NCI-H226 (cell line): ENCODE measurements around the gene CCDC110.
"Not testable (repeated sequence)": the region's sequence is repeated elsewhere in the genome, so short reads cannot be mapped to it uniquely, and the experiment has no call there.

Source experiments
- DNase-seq: peaks from one replicate; pipeline ENCODE4 v3.0.0-alpha.2; 2015

CCDC110 gene

GRCh38 chr4:185471235-185472102, at the start of gene CCDC110:
TSS of gene CCDC110 (minus strand) at chr4:185471733. CDS start at chr4:185471683, 50 bp downstream.
- DNase-seq, result peak; percentile 57

GRCh38 chr4:185520119-185520518, 48.6 kb upstream of the CCDC110 start:
- peak; percentile 70 for DNase-seq

GRCh38 chr4:185518494-185518893, 47.0 kb upstream of the CCDC110 start:
- no peak for DNase-seq

GRCh38 chr4:185518069-185518468, 46.5 kb upstream of the CCDC110 start:
- DNase-seq, result no peak

GRCh38 chr4:185515248-185515647, 43.7 kb upstream of the CCDC110 start:
- no peak for DNase-seq

GRCh38 chr4:185514182-185514697, 42.7 kb upstream of the CCDC110 start:
- DNase-seq, result no peak

- DNase-seq, result no peak
Measured at GRCh38 chr4:185513489-185514181, 42.1 kb upstream of the CCDC110 start.

GRCh38 chr4:185512516-185512915, 41.0 kb upstream of the CCDC110 start:
- no peak for DNase-seq

- not testable (repeated sequence) for DNase-seq
Measured at GRCh38 chr4:185511243-185511642, 39.7 kb upstream of the CCDC110 start.

GRCh38 chr4:185510806-185511205, 39.3 kb upstream of the CCDC110 start:
- DNase-seq, result no peak

- no peak for DNase-seq
Measured at GRCh38 chr4:185508181-185508580, 36.6 kb upstream of the CCDC110 start.

GRCh38 chr4:185506422-185506821, 34.9 kb upstream of the CCDC110 start:
- DNase-seq, result no peak

GRCh38 chr4:185504098-185505047, 32.8 kb upstream of the CCDC110 start:
- no peak for DNase-seq

- no peak for DNase-seq
Measured at GRCh38 chr4:185502386-185502785, 30.9 kb upstream of the CCDC110 start.

- no peak for DNase-seq
Measured at GRCh38 chr4:185500576-185500975, 29.0 kb upstream of the CCDC110 start.

- DNase-seq, result no peak
Measured at GRCh38 chr4:185500035-185500434, 28.5 kb upstream of the CCDC110 start.

- no peak for DNase-seq
Measured at GRCh38 chr4:185488650-185489049, 17.1 kb upstream of the CCDC110 start.

- no peak for DNase-seq
Measured at GRCh38 chr4:185481401-185481800, 9.9 kb upstream of the CCDC110 start.

- no peak for DNase-seq
Measured at GRCh38 chr4:185480016-185480732, 8.6 kb upstream of the CCDC110 start.

GRCh38 chr4:185479507-185479971, 8.0 kb upstream of the CCDC110 start:
- no peak for DNase-seq

- DNase-seq, result no peak
Measured at GRCh38 chr4:185473247-185473646, 1.7 kb upstream of the CCDC110 start.

- DNase-seq, result no peak
Measured at GRCh38 chr4:185472103-185472542, 590 bp upstream of the CCDC110 start.
